IPS-20b (cell line): ENCODE results near the gene MFAP1.
"Not testable (repeated sequence)": the region's sequence is repeated elsewhere in the genome, so short reads cannot be mapped to it uniquely, and the experiment has no call there.

Source experiments
- H3K27ac ChIP-seq: one replicate; pipeline ENCODE4 v1.5.1; 2013; ENCODE audit warnings: low read length
- H3K27me3 ChIP-seq: 2 replicates; pipeline ENCODE4 v1.6.1; 2013; ENCODE audit warnings: mild to moderate bottlenecking, low read length, inconsistent platforms; ENCODE audit not compliant: insufficient read depth
- H3K36me3 ChIP-seq: 2 replicates; pipeline ENCODE4 v1.6.1; 2013; ENCODE audit warnings: low read depth, mild to moderate bottlenecking, inconsistent platforms, low read length, moderate library complexity; ENCODE audit not compliant: insufficient read depth
- H3K4me1 ChIP-seq: 2 replicates; pipeline ENCODE4 v1.6.1; 2013; ENCODE audit warnings: mild to moderate bottlenecking, control low read depth, inconsistent platforms, low read length, moderate library complexity; ENCODE audit not compliant: insufficient read depth
- H3K4me3 ChIP-seq: 2 replicates; pipeline ENCODE4 v1.5.1; 2013; ENCODE audit warnings: mild to moderate bottlenecking, low read length, inconsistent platforms
- H3K9ac ChIP-seq: 2 replicates; pipeline ENCODE4 v1.6.1; 2013; ENCODE audit warnings: low read depth, mild to moderate bottlenecking, inconsistent platforms, low read length, moderate library complexity
- H3K9me3 ChIP-seq: 2 replicates; pipeline ENCODE4 v1.6.1; 2013; ENCODE audit warnings: mild to moderate bottlenecking, low read depth, low read length, inconsistent platforms; ENCODE audit not compliant: insufficient read depth

The MFAP1 gene, protein sequence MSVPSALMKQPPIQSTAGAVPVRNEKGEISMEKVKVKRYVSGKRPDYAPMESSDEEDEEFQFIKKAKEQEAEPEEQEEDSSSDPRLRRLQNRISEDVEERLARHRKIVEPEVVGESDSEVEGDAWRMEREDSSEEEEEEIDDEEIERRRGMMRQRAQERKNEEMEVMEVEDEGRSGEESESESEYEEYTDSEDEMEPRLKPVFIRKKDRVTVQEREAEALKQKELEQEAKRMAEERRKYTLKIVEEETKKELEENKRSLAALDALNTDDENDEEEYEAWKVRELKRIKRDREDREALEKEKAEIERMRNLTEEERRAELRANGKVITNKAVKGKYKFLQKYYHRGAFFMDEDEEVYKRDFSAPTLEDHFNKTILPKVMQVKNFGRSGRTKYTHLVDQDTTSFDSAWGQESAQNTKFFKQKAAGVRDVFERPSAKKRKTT

DNA sequence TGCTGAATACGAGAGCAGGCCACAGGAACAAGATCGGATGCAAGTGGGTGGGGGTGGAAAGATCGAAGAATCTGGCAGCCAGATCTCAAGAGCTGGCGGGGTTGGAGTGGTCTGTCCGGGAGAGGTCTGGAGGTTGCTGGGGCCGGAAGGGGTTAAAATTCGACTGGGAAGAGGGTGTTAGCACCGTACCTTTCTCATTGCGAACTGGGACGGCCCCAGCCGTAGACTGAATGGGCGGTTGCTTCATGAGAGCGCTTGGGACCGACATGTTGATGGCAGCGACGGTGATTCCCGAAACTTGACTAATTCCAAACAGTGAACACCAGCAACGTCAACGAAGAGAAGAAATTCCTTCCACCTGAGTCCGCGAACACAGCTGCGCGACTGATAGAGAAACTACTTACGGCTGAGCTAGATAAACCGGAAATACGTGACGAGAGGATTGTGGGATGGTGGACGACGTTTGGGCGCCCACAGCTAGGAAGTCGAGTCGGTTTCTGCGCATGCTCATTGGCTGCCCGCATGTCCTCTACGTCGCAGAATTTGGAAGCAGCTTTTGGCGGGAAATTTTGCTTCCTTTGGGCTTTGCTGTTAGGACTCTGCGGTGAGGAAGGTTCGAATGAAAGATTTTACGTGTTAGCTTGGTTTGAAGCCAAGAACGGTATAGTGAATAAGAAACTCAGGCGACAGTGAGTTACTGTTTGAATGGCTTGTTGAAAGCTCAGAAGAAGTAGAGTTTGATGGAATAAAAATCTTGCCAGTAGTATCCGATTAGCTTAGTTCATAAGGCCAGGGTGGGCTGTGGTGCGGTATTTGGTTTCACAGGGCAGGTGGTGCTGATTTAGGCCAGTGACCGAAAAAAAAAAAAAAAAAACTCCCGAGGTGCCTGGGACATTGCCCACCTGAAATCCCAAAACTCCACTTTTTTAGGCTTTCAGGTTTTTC is at the start of gene MFAP1:
MFAP1 (minus strand) TSS at position 389 of the 945 bp plus-strand sequence; CDS start at position 268, 121 bp downstream.
- H3K9ac ChIP-seq: peak within 1 kb of the TSS; percentile 93
- no peak within 1 kb of the TSS for H3K27ac ChIP-seq
- peaks cover 15% of the 10 kb centered on the region; the same call in 1 of the 2 replicates for H3K27me3 ChIP-seq
- H3K36me3 ChIP-seq: peaks cover 9% of the 10 kb centered on the region; the same call in 1 of the 2 replicates
- H3K4me3 ChIP-seq: peak within 1 kb of the TSS; percentile 92
- H3K9me3 ChIP-seq: no peaks in the 10 kb centered on the region
- H3K4me1 ChIP-seq: no peaks in the 10 kb centered on the region

DNA sequence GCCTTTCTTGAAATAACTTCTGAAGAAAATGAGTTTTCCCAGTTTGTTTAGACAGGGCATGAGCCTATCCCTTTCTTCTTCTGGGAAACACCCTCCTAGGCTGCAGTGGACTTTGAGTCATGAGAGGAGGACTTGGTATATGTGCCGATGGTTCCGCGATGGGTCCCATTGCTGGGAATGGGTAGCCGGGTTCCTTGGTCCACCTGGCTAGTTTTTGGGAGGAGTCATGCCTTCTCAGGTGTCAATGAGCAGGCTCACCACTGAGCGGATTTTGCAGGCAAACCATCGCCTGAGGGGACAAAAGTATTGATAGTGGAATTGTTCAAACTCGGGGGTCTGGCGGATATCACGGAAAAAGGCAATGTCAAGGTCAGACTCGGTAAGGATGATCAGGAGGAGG is 49.2 kb upstream of the MFAP1 start:
- Histone ChIP-seq H3K9ac (no peak overlapping the region), H3K4me1 (no peaks in the 10 kb centered on the region), H3K27me3 (no peaks in the 10 kb centered on the region), H3K36me3 (peaks cover 47% of the 10 kb centered on the region), H3K4me3 (no peak overlapping the region), H3K27ac (no peak overlapping the region), H3K9me3 (no peaks in the 10 kb centered on the region)

DNA sequence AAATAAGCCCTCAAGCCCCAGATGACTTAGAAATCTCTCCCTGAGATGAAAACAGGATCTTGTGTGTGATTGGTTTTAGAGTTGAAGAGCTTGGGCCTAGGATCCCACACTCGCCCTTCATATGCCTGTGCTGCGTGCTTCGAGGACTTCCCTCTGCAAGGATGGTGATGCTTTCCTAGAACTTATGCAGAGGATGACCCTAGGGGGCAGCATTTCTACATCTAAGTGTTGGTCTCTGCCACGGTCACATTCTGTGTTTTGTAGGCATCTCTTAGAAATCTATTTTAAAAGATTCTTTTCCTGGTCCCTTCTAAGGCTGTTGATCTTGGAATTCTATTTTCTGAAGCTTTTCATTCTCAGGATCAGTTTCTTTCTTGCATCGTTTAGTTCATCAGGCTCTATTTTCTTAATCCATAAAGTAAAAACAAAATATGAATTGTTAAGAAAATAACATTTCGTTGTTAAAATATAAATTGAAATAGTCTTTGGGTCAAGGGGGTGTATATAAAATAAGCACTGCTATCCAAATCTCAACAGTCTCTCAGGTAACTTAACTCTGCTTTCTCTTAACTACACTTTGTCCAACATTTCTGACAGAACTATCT is 48.0 kb upstream of the MFAP1 start:
- Histone ChIP-seq H3K27ac (no peak overlapping the region), H3K36me3 (peaks cover 39% of the 10 kb centered on the region), H3K9ac (no peak overlapping the region), H3K4me3 (no peak overlapping the region), H3K4me1 (no peaks in the 10 kb centered on the region), H3K27me3 (no peaks in the 10 kb centered on the region), H3K9me3 (no peaks in the 10 kb centered on the region)

DNA sequence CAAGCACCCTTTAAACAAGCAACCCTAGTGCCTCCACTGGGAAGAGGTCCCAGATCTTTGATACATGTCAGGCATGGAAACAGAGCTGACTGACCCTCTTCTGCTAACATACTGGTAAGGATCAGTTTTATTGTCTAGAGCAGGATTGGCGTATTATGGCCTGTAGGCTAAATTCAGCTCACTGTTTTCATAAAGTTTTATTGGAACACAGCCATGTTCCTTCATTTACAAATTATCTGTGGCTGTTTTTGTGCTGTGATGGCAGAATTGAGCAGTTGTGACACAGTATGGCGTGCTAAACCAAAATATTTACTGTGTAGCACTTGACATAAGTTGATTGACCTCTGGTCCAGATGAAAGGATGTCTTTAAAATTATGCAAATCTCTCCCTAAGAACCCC is 47.3 kb upstream of the MFAP1 start:
- Histone ChIP-seq H3K36me3 (peaks cover 33% of the 10 kb centered on the region), H3K4me3 (no peak overlapping the region), H3K9ac (no peak overlapping the region), H3K9me3 (no peaks in the 10 kb centered on the region), H3K27me3 (no peaks in the 10 kb centered on the region), H3K4me1 (no peaks in the 10 kb centered on the region), H3K27ac (no peak overlapping the region)

DNA sequence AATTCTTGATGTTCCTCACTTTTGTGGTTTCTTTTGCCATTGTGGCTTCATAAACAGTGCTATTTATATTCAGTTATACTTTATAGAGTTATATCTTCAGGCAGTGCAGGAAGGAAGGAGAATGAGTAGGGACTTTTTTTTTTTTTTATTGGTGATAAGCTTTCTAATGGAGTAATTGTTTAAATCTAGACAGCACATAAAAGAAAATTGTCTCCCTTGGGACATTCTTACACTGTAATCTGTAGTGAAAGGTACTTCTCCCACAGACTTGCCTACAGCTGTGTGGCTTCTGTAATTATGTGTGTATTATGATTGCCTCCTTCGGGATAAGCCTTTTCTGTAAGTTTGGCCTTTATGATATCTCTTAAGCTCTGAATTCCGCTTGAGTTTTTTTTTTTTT is 43.9 kb upstream of the MFAP1 start:
- peaks cover 34% of the 10 kb centered on the region for H3K36me3 ChIP-seq
- H3K4me1 ChIP-seq: no peaks in the 10 kb centered on the region
- no peaks in the 10 kb centered on the region for H3K9me3 ChIP-seq
- no peak overlapping the region for H3K27ac ChIP-seq
- H3K4me3 ChIP-seq: no peak overlapping the region
- H3K9ac ChIP-seq: no peak overlapping the region
- no peaks in the 10 kb centered on the region for H3K27me3 ChIP-seq

DNA sequence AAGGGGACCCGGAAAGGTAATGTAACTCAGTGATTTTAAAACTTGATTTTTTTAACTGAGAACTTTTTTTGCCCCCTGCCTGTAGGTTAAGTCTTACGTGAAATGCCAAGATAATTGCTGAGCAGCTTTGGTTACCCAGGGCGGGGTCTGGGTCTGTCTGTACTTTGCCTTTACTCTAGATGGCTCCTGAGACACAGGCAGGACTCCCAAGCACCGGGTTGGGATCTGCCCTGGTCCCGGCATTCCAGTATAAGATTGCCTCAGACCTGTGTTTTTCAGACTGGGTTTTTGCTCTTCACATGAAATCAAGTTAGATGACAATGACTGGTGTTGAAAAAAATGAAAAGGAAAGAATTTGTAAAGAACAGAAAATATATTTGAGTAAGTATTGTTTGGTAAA is 42.6 kb upstream of the MFAP1 start:
- no peaks in the 10 kb centered on the region for H3K4me1 ChIP-seq
- no peak overlapping the region for H3K9ac ChIP-seq
- no peaks in the 10 kb centered on the region for H3K27me3 ChIP-seq
- no peak overlapping the region for H3K4me3 ChIP-seq
- H3K27ac ChIP-seq: no peak overlapping the region
- H3K36me3 ChIP-seq: peaks cover 32% of the 10 kb centered on the region
- no peaks in the 10 kb centered on the region for H3K9me3 ChIP-seq

DNA sequence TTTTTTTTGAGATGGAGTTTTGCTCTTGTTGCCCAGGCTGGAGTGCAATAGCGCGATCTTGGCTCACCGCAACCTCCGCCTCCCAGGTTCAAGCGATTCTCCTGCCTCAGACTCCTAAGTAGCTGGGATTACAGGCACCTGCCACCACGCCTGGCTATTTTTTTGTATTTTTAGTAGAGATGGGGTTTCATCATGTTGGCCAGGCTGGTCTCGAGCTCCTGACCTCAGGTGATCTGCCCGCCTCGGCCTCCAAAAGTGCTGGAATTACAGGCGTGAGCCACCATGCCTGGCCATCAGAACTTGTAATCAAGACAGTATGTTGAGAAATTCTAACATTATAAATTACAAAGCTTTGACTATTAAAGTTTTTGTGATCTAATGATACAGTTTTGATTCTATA is 42.1 kb upstream of the MFAP1 start:
- peaks cover 32% of the 10 kb centered on the region for H3K36me3 ChIP-seq
- H3K27me3 ChIP-seq, H3K9me3 ChIP-seq, H3K4me1 ChIP-seq, H3K9ac ChIP-seq, H3K4me3 ChIP-seq, H3K27ac ChIP-seq: not testable (repeated sequence)

DNA sequence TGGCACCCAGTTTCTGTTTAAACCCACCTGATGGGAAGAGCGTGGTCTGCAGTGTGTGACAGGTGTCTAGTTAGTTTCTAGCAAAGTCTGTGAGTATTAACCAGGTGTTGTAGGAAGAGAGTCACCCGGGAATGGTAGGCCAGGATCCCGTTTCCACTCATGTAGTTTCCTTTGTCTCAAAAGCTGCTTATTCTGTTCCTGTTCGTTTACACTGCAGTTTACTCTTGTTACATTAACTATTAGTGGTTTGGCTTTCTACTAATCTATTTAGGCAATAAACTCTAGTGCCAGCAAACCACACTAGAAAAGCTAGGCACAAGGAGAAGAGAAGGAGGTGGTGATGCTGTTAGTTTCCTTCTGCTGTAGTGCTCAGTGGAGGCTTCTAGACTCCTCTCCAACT is 35.1 kb upstream of the MFAP1 start:
- H3K27ac ChIP-seq: no peak overlapping the region
- no peaks in the 10 kb centered on the region for H3K9me3 ChIP-seq
- no peaks in the 10 kb centered on the region for H3K27me3 ChIP-seq
- H3K9ac ChIP-seq: no peak overlapping the region
- no peaks in the 10 kb centered on the region for H3K4me1 ChIP-seq
- H3K36me3 ChIP-seq: peaks cover 45% of the 10 kb centered on the region
- no peak overlapping the region for H3K4me3 ChIP-seq

DNA sequence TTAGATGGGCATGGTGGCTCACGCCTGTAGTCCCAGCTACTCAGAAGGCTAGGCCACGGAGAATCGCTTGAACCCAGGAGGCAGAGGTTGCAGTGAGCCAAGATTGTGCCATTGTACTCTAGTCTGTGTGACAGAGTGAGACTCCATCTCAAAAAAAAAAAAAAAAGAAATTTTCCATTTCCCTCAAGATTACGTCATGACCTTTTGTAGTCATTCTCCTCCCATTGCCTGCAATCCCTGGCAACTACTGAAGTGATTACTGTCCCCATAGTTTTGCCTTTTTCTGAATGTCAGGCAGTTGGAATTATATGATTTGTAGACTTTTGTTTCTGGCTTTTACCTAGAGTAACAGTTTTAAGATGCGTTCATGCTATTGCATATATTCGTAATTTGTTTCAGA is 30.3 kb upstream of the MFAP1 start:
- H3K4me3 ChIP-seq: no peak overlapping the region
- peaks cover 61% of the 10 kb centered on the region for H3K36me3 ChIP-seq
- H3K27ac ChIP-seq: no peak overlapping the region
- H3K9me3 ChIP-seq: no peaks in the 10 kb centered on the region
- no peaks in the 10 kb centered on the region for H3K27me3 ChIP-seq
- H3K4me1 ChIP-seq: no peaks in the 10 kb centered on the region
- no peak overlapping the region for H3K9ac ChIP-seq

DNA sequence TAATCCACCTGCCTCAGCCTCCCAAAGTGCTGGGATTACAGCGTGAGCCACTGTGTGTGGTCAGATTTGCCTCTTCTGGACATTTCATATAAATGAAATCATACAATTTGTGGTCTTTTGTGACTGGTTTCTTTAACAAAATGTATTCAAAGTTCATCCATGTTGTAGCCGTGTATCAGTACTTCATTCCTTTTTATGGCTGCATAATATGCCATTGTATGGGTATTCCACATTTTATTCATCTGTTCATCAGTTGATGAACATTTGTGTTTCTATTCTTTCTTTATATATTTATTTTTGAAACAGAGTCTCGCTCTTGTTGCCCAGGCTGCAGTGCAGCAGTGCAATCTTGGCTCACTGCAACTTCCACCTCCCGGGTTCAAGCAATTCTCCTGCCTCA is 28.1 kb upstream of the MFAP1 start:
- no peak overlapping the region for H3K9ac ChIP-seq
- no peaks in the 10 kb centered on the region for H3K9me3 ChIP-seq
- no peaks in the 10 kb centered on the region for H3K27me3 ChIP-seq
- H3K4me3 ChIP-seq: no peak overlapping the region
- no peaks in the 10 kb centered on the region for H3K4me1 ChIP-seq
- no peak overlapping the region for H3K27ac ChIP-seq
- H3K36me3 ChIP-seq: peaks cover 42% of the 10 kb centered on the region

DNA sequence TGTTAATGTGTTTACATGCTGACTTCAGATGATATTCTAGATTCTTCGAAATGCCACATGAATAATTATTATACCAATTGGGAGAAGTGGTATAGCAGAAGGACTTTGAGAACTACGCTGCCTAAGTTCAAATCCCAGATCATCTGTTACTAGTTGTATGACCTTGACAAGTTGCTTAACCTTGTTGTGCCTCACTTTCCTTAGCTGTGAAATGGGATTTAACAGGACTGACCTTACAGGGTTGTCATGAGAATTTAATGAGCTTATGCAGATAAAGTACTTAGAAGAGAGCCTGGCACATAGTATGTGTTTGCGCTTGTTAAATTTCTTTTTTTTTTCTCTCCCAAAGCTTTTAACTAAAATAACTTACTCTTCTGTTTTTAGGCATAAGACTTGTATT is 26.8 kb upstream of the MFAP1 start:
- H3K36me3 ChIP-seq: peaks cover 39% of the 10 kb centered on the region

More for the DNA sequence above, 26.8 kb upstream of the MFAP1 start:
- H3K4me1 ChIP-seq: no peaks in the 10 kb centered on the region
- H3K4me3 ChIP-seq: no peak overlapping the region
- no peaks in the 10 kb centered on the region for H3K27me3 ChIP-seq
- no peak overlapping the region for H3K9ac ChIP-seq
- H3K27ac ChIP-seq: no peak overlapping the region
- no peaks in the 10 kb centered on the region for H3K9me3 ChIP-seq
